ENCODE results near the gene THOC6. TPM values are rescaled to one million over a fixed set of nuclear protein-coding genes. Genes with fewer than 3 reads are reported as not detected.

Gene THOC6
- total and polyA plus RNA-seq, 9 of the 15 experiments (the other 6 are each of a cell fraction or from before 2014, with no cell fraction given), result 2.5 to 65.4 (median 42.3) TPM

DNA sequence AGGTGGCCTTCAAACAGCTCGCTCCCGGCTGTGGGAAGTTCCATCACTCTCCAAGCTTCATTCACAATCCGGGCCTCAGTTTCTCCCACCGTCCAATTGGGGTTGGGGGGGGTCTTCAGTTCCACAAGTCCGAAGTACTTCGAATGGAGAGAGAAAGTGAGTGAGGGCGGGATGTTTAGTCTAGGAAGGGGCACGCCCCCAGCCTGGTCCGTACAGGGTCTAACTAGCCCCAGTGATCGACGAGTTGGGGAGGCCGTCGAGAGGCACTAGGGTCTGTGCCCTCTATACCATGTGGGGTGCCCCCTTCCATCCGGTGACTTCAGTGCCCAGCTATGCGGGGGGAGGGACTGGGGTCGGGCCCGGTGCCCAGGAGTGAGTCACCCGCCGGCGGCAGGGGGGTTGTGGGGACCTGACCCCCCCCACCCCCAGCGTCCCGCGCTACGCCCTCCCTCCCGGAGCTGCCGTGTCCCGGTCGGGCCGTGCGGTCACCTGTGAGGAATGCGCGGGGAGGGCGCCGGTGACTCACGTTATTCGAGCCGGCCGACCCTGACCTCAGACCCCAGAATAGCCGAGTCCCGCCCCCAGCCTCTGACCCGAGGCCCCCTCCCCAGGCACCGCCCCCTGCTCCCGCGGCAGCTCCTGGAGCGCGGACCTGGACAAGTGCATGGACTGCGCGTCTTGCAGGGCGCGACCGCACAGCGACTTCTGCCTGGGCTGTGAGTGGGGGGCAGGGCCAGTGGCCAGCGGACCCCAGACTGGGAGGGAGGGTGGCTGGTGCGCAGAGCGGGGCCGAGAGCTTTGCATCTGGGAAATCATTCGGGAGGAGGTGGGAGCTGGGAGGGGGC lies 3.0 kb upstream of the THOC6 start (continued):
- TF ChIP-seq PCBP1 (IDR thresholded peaks at IDR 0.05; ENCODE audit: low read depth, low read length, poor library complexity, severe bottlenecking) (no peak), ZNF445 (CRISPR knock-in tag; IDR thresholded peaks at IDR 0.05; ENCODE audit: low read depth) (no peak), ZNF830 (CRISPR knock-in tag; IDR thresholded peaks at IDR 0.05) (no peak), PPARD (CRISPR knock-in tag; IDR thresholded peaks at IDR 0.05) (no peak), POLR2A (conservative IDR thresholded peaks at IDR 0.05) (peak; percentile 33; the same call in 1 of the 2 replicates), ETV6 (IDR thresholded peaks at IDR 0.05; ENCODE audit: borderline replicate concordance in 1 of 2, low read depth in 2 of 2, low read length in 1 of 2) (no peak), ETV6 (CRISPR knock-in tag; IDR thresholded peaks at IDR 0.05; ENCODE audit: borderline replicate concordance) (no peak), ERF (CRISPR knock-in tag; IDR thresholded peaks at IDR 0.05) (no peak), CAMTA2 (CRISPR knock-in tag; conservative IDR thresholded peaks at IDR 0.05) (no peak), RCOR1 (IDR thresholded peaks at IDR 0.05; ENCODE audit: borderline replicate concordance in 1 of 2, low read depth in 2 of 2, low read length in 2 of 2) (no peak), CREBBP (IDR thresholded peaks at IDR 0.05; ENCODE audit: low read depth, low read length) (no peak), CBX1 (IDR thresholded peaks at IDR 0.05; ENCODE audit: low read depth) (no peak; the same call in 1 of the 2 replicates), SUPT5H (IDR thresholded peaks at IDR 0.05) (peak; percentile 62), CEBPB (tag; IDR thresholded peaks at IDR 0.05) (no peak), KLF16 (IDR thresholded peaks at IDR 0.05) (no peak), DPF2 (IDR thresholded peaks at IDR 0.05) (peak; percentile 82), ETV5 (CRISPR knock-in tag; IDR thresholded peaks at IDR 0.05; ENCODE audit: low read depth) (peak; percentile 74; the same call in 1 of the 2 replicates), TEAD1 (CRISPR knock-in tag; IDR thresholded peaks at IDR 0.05) (peak; percentile 48 to 96; a peak in 3 of 4 replicates), TCF3 (CRISPR knock-in tag; IDR thresholded peaks at IDR 0.05) (no peak), HDAC3 (IDR thresholded peaks at IDR 0.05; ENCODE audit: borderline replicate concordance, partially characterized antibody) (no peak), SMAD3 (CRISPR knock-in tag; conservative IDR thresholded peaks at IDR 0.05) (no peak), KLF10 (CRISPR knock-in tag; IDR thresholded peaks at IDR 0.05) (no peak), ZNF436 (CRISPR knock-in tag; IDR thresholded peaks at IDR 0.05) (no peak)
- TF ChIP-seq, protein P1, sequence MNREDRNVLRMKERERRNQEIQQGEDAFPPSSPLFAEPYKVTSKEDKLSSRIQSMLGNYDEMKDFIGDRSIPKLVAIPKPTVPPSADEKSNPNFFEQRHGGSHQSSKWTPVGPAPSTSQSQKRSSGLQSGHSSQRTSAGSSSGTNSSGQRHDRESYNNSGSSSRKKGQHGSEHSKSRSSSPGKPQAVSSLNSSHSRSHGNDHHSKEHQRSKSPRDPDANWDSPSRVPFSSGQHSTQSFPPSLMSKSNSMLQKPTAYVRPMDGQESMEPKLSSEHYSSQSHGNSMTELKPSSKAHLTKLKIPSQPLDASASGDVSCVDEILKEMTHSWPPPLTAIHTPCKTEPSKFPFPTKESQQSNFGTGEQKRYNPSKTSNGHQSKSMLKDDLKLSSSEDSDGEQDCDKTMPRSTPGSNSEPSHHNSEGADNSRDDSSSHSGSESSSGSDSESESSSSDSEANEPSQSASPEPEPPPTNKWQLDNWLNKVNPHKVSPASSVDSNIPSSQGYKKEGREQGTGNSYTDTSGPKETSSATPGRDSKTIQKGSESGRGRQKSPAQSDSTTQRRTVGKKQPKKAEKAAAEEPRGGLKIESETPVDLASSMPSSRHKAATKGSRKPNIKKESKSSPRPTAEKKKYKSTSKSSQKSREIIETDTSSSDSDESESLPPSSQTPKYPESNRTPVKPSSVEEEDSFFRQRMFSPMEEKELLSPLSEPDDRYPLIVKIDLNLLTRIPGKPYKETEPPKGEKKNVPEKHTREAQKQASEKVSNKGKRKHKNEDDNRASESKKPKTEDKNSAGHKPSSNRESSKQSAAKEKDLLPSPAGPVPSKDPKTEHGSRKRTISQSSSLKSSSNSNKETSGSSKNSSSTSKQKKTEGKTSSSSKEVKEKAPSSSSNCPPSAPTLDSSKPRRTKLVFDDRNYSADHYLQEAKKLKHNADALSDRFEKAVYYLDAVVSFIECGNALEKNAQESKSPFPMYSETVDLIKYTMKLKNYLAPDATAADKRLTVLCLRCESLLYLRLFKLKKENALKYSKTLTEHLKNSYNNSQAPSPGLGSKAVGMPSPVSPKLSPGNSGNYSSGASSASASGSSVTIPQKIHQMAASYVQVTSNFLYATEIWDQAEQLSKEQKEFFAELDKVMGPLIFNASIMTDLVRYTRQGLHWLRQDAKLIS (CRISPR knock-in tag; IDR thresholded peaks at IDR 0.05), result peak; percentile 35; the same call in 1 of the 2 replicates
- TF ChIP-seq, protein P2, sequence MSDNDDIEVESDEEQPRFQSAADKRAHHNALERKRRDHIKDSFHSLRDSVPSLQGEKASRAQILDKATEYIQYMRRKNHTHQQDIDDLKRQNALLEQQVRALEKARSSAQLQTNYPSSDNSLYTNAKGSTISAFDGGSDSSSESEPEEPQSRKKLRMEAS (CRISPR knock-in tag; IDR thresholded peaks at IDR 0.05), result peak; percentile 53
- TF ChIP-seq, protein P3, sequence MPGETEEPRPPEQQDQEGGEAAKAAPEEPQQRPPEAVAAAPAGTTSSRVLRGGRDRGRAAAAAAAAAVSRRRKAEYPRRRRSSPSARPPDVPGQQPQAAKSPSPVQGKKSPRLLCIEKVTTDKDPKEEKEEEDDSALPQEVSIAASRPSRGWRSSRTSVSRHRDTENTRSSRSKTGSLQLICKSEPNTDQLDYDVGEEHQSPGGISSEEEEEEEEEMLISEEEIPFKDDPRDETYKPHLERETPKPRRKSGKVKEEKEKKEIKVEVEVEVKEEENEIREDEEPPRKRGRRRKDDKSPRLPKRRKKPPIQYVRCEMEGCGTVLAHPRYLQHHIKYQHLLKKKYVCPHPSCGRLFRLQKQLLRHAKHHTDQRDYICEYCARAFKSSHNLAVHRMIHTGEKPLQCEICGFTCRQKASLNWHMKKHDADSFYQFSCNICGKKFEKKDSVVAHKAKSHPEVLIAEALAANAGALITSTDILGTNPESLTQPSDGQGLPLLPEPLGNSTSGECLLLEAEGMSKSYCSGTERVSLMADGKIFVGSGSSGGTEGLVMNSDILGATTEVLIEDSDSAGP (CRISPR knock-in tag; IDR thresholded peaks at IDR 0.05), result no peak

All from K562 (cell line).